H9 (cell line): Measurements from ENCODE around the gene LRIT1. TPM values are rescaled to one million over a fixed set of nuclear protein-coding genes. Genes with fewer than 3 reads are reported as not detected.

Experiments
- DNase-seq: peaks from one replicate; pipeline ENCODE4 v3.0.0-alpha.2; 2017
- H2AFZ ChIP-seq: one replicate; pipeline ENCODE4 v1.6.1; 2013; ENCODE audit warnings: mild to moderate bottlenecking, low read length, control low read depth, moderate library complexity
- H2AK5ac ChIP-seq: 2 replicates; pipeline ENCODE4 v1.6.1; 2013; ENCODE audit warnings: low read length, control low read depth, mixed read lengths; ENCODE audit not compliant: insufficient read length
- H2BK120ac ChIP-seq: one replicate; pipeline ENCODE4 v1.6.1; 2013; ENCODE audit warnings: low read depth, mild to moderate bottlenecking, low read length, control low read depth, inconsistent platforms; ENCODE audit not compliant: poor library complexity, severe bottlenecking
- H2BK12ac ChIP-seq: 2 replicates; pipeline ENCODE4 v1.6.1; 2013; ENCODE audit warnings: low read length, control low read depth, mixed read lengths, low read depth; ENCODE audit not compliant: insufficient read length
- H2BK15ac ChIP-seq: 2 replicates; pipeline ENCODE4 v1.6.1; 2013; ENCODE audit warnings: low read depth, low read length, control low read depth
- H2BK20ac ChIP-seq: one replicate; pipeline ENCODE4 v1.6.1; 2013; ENCODE audit warnings: low read depth, mild to moderate bottlenecking, low read length, control low read depth, inconsistent platforms; ENCODE audit not compliant: poor library complexity, severe bottlenecking
- H2BK5ac ChIP-seq: 2 replicates; pipeline ENCODE4 v1.6.1; 2013; ENCODE audit warnings: low read length, control low read depth, mixed read lengths; ENCODE audit not compliant: insufficient read length
- H3K14ac ChIP-seq: 2 replicates; pipeline ENCODE4 v1.6.1; 2013; ENCODE audit warnings: low read length, control low read depth; ENCODE audit not compliant: insufficient read depth
- H3K18ac ChIP-seq: 2 replicates; pipeline ENCODE4 v1.6.1; 2013; ENCODE audit warnings: low read depth, mild to moderate bottlenecking, mixed read lengths, low read length, control low read depth; ENCODE audit not compliant: insufficient read length
- H3K23ac ChIP-seq: 2 replicates; pipeline ENCODE4 v1.6.1; 2013; ENCODE audit warnings: low read length, control low read depth, mixed read lengths, low read depth; ENCODE audit not compliant: insufficient read length
- H3K23me2 ChIP-seq: 2 replicates; pipeline ENCODE4 v1.6.1; 2013; ENCODE audit warnings: low read depth, mild to moderate bottlenecking, mixed read lengths, low read length, control low read depth; ENCODE audit not compliant: insufficient read length, poor library complexity, severe bottlenecking
- H3K27ac ChIP-seq: 2 replicates; pipeline ENCODE4 v1.5.1; 2013; ENCODE audit warnings: low read length, control low read depth, mixed read lengths, low read depth; ENCODE audit not compliant: insufficient read length
- H3K27me3 ChIP-seq: 2 replicates; pipeline ENCODE4 v1.6.1; 2013; ENCODE audit warnings: low read length, control low read depth, inconsistent platforms; ENCODE audit not compliant: insufficient read depth
- H3K4ac ChIP-seq: 2 replicates; pipeline ENCODE4 v1.6.1; 2013; ENCODE audit warnings: low read depth, mild to moderate bottlenecking, control low read depth, inconsistent platforms, low read length, moderate library complexity
- H3K4me1 ChIP-seq: 2 replicates; pipeline ENCODE4 v1.6.1; 2013; ENCODE audit warnings: low read length, control low read depth, inconsistent platforms; ENCODE audit not compliant: insufficient read depth
- H3K4me2 ChIP-seq: 2 replicates; pipeline ENCODE4 v1.6.1; 2013; ENCODE audit warnings: low read length, control low read depth, mixed read lengths; ENCODE audit not compliant: insufficient read length, insufficient read depth
- H3K56ac ChIP-seq: 2 replicates; pipeline ENCODE4 v1.6.1; 2013; ENCODE audit warnings: low read depth, mild to moderate bottlenecking, mixed read lengths, low read length, control low read depth; ENCODE audit not compliant: insufficient read length
- H3K79me1 ChIP-seq: 2 replicates; pipeline ENCODE4 v1.6.1; 2013; ENCODE audit warnings: low read depth, mild to moderate bottlenecking, moderate library complexity, low read length, control low read depth, inconsistent platforms; ENCODE audit not compliant: insufficient read depth, poor library complexity, severe bottlenecking
- H3K79me2 ChIP-seq: 2 replicates; pipeline ENCODE4 v1.6.1; 2013; ENCODE audit warnings: low read length, control low read depth, inconsistent platforms; ENCODE audit not compliant: insufficient read depth
- H3K9ac ChIP-seq: 2 replicates; pipeline ENCODE4 v1.6.1; 2013; ENCODE audit warnings: low read length, control low read depth, mixed read lengths; ENCODE audit not compliant: insufficient read length; ENCODE audit errors: extremely low read depth
- H3K9me3 ChIP-seq: one replicate; pipeline ENCODE4 v1.6.1; 2013; ENCODE audit warnings: low read depth, low read length, inconsistent platforms; ENCODE audit not compliant: control insufficient read depth
- H3T11ph ChIP-seq: one replicate; pipeline ENCODE4 v1.6.1; 2013; ENCODE audit warnings: mild to moderate bottlenecking, low read length, control low read depth, inconsistent platforms
- H4K20me1 ChIP-seq: one replicate; pipeline ENCODE4 v1.6.1; 2013; ENCODE audit not compliant: control insufficient read depth, insufficient read length, insufficient read depth
- H4K5ac ChIP-seq: 2 replicates; pipeline ENCODE4 v1.6.1; 2013; ENCODE audit warnings: low read depth, mild to moderate bottlenecking, mixed read lengths, low read length, control low read depth; ENCODE audit not compliant: insufficient read length
- H4K8ac ChIP-seq: replicated peaks from 2 replicates; pipeline ENCODE4 v1.6.1; 2013; ENCODE audit warnings: low read length, control low read depth, mixed read lengths, low read depth; ENCODE audit not compliant: insufficient read length
- H4K91ac ChIP-seq: 2 replicates; pipeline ENCODE4 v1.6.1; 2013; ENCODE audit warnings: low read depth, mild to moderate bottlenecking, moderate library complexity, mixed read lengths, low read length, control low read depth; ENCODE audit not compliant: insufficient read length
- H3K27ac Mint-ChIP-seq, 3 experiments: 2 replicates in 2 of 3; 3 replicates in 1 of 3; pipeline ENCODE4 v1.8.0; 2020 to 2021; ENCODE audit warnings: mixed read lengths in 3 of 3, mild to moderate bottlenecking in 1 of 3, moderate library complexity in 1 of 3
- H3K27me3 Mint-ChIP-seq: 2 replicates; pipeline ENCODE4 v1.8.0; 2021; ENCODE audit warnings: low read depth, mild to moderate bottlenecking, moderate library complexity, mixed read lengths
- H3K36me3 Mint-ChIP-seq, 3 experiments: 2 replicates in 2 of 3; 3 replicates in 1 of 3; pipeline ENCODE4 v1.8.0; 2020 to 2021; ENCODE audit warnings: low read depth in 3 of 3, mixed read lengths in 3 of 3; ENCODE audit not compliant: insufficient read depth in 1 of 3
- H3K4me1 Mint-ChIP-seq, 2 experiments: 2 replicates each; pipeline ENCODE4 v1.8.0; 2020; ENCODE audit warnings: mixed read lengths in 2 of 2
- H3K4me3 Mint-ChIP-seq, 2 experiments: 2 replicates in 1 of 2; 3 replicates in 1 of 2; pipeline ENCODE4 v1.8.0; 2020 to 2021; ENCODE audit warnings: mild to moderate bottlenecking in 2 of 2, mixed read lengths in 2 of 2, moderate library complexity in 1 of 2
- H3K9me3 Mint-ChIP-seq, 2 experiments: 2 replicates in 1 of 2; 3 replicates in 1 of 2; pipeline ENCODE4 v1.8.0; 2020; ENCODE audit warnings: mild to moderate bottlenecking in 2 of 2, mixed read lengths in 2 of 2, moderate library complexity in 1 of 2
- CTCF ChIP-seq: fragments of 200-600 bp; sonication (generic); conservative IDR thresholded peaks from 3 replicates; pipeline ENCODE4 v1.8.0; 2021; ENCODE audit warnings: antibody characterized with exemption, mild to moderate bottlenecking
- WGBS: extraction: QIAGEN DNeasy Blood & Tissue Kit; methylation state at CpG from one replicate; pipeline ENCODE4 v1.1.7; 2013; ENCODE audit warnings: missing lambda C conversion rate, low lambda C conversion rate, mixed read lengths; ENCODE audit not compliant: insufficient read length; ENCODE audit errors: extremely low coverage; 5-methylcytosine and 5-hydroxymethylcytosine counted together
- total RNA-seq: library from RNA; stranded (reverse); gene quantifications from 2 replicates; pipeline ENCODE4 v1.2.1, GENCODE V29; 2021

The LRIT1 gene
- total RNA-seq, 1 experiment from 2014 or later = not detected

GRCh38 chr10:84190621-84191020, 50.7 kb downstream of the LRIT1 start:
- no peak overlapping the region for H3K9ac ChIP-seq
- Mint-ChIP-seq H3K4me3 (no peak overlapping the region), H3K4me1 (peaks cover 4 to 5% of the 10 kb centered on the region in 2 experiments; a peak in 2 of 4 replicates), H3K27ac (no peak overlapping the region), H3K36me3 (no peaks in the 10 kb centered on the region), H3K9me3 (no peaks in the 10 kb centered on the region; a peak in 1 of 5 replicates), H3K27me3 (peaks cover 50% of the 10 kb centered on the region)
- H2BK15ac ChIP-seq = no peak overlapping the region
- H3K27me3 ChIP-seq = peaks cover 16% of the 10 kb centered on the region
- H3K18ac ChIP-seq = no peak overlapping the region
- H2BK12ac ChIP-seq = no peak overlapping the region
- no peak for TF ChIP-seq CTCF
- no peak overlapping the region for H3K27ac ChIP-seq
- peaks cover 12% of the 10 kb centered on the region for H3K23me2 ChIP-seq
- H2BK20ac ChIP-seq = no peak overlapping the region
- no peaks in the 10 kb centered on the region for H3K79me2 ChIP-seq
- no peak overlapping the region for H3K23ac ChIP-seq
- H3K4ac ChIP-seq = no peak overlapping the region
- H3K9me3 ChIP-seq = no peaks in the 10 kb centered on the region
- no peak overlapping the region for H3K56ac ChIP-seq
- no peak overlapping the region for H3K14ac ChIP-seq
- no peak overlapping the region for H2BK5ac ChIP-seq
- H4K8ac ChIP-seq = no peak overlapping the region
- H3K79me1 ChIP-seq = no peaks in the 10 kb centered on the region
- no peak overlapping the region for H2BK120ac ChIP-seq
- no CpG with 5 or more reads among the region's 3 CpGs for WGBS
- no peak for DNase-seq
- H4K91ac ChIP-seq = no peak overlapping the region
- H3K4me1 ChIP-seq = no peaks in the 10 kb centered on the region; the same call in 1 of the 2 replicates
- H4K5ac ChIP-seq = no peak overlapping the region
- no peak overlapping the region for H3T11ph ChIP-seq
- H2AK5ac ChIP-seq = no peak overlapping the region
- H4K20me1 ChIP-seq = no peaks in the 10 kb centered on the region
- no peak overlapping the region for H2AFZ ChIP-seq
- no peak overlapping the region for H3K4me2 ChIP-seq
